ENCODE measurements around the gene MYH13.
"Not testable (repeated sequence)": the region's sequence is repeated elsewhere in the genome, so short reads cannot be mapped to it uniquely, and the experiment has no call there.

MYH13 gene

GRCh38 chr17:10295728-10296343 is 77.0 kb downstream of the MYH13 start:
- peak; percentile 74 for DNase-seq

GRCh38 chr17:10294180-10294579 is 78.6 kb downstream of the MYH13 start:
- no peak for DNase-seq

- DNase-seq = peak; percentile 51
These were observed 80.5 kb downstream of the MYH13 start for GRCh38 chr17:10292057-10292937.

GRCh38 chr17:10291576-10291975 is 81.2 kb downstream of the MYH13 start:
- DNase-seq = not testable (repeated sequence)

- DNase-seq = no peak
These were observed 82.8 kb downstream of the MYH13 start for GRCh38 chr17:10290041-10290440.

GRCh38 chr17:10286324-10286723 is 86.5 kb downstream of the MYH13 start:
- no peak for DNase-seq

GRCh38 chr17:10285896-10286295 is 86.9 kb downstream of the MYH13 start:
- no peak for DNase-seq

GRCh38 chr17:10280068-10280467 is 92.7 kb downstream of the MYH13 start:
- no peak for DNase-seq

- no peak for DNase-seq
These were observed 94.6 kb downstream of the MYH13 start for GRCh38 chr17:10278218-10278617.

GRCh38 chr17:10276436-10276835 is 96.4 kb downstream of the MYH13 start:
- no peak for DNase-seq

- no peak for DNase-seq
These were observed 97.4 kb downstream of the MYH13 start for GRCh38 chr17:10275418-10275817.

- no peak for DNase-seq
These were observed 101.7 kb downstream of the MYH13 start for GRCh38 chr17:10271106-10271562.

GRCh38 chr17:10270258-10270657 is 102.5 kb downstream of the MYH13 start:
- no peak for DNase-seq

- no peak for DNase-seq
These were observed 104.8 kb downstream of the MYH13 start for GRCh38 chr17:10268005-10268404.

GRCh38 chr17:10266296-10266876 is 106.4 kb downstream of the MYH13 start:
- no peak for DNase-seq

- peak; percentile 57 for DNase-seq
These were observed 107.6 kb downstream of the MYH13 start for GRCh38 chr17:10265100-10265810.

- DNase-seq = no peak
These were observed 108.8 kb downstream of the MYH13 start for GRCh38 chr17:10264051-10264450.

- no peak for DNase-seq
These were observed 110.4 kb downstream of the MYH13 start for GRCh38 chr17:10262451-10262850.

GRCh38 chr17:10261098-10261497 is 111.7 kb downstream of the MYH13 start:
- no peak for DNase-seq

- no peak for DNase-seq
These were observed 121.4 kb downstream of the MYH13 start for GRCh38 chr17:10251212-10251948.
